Measurements from ENCODE around the gene PADI6.

The PADI6 gene

GRCh38 chr1:17352419-17352909, 19.5 kb upstream of the PADI6 start:
- CTCF ChIA-PET, result interaction anchor here (1.0 kb wide), 1 partner anchor 226 kb away, joined by 3 read pairs; no protein-coding TSS in a partner anchor
- POLR2A ChIA-PET, result no interaction called here
- no peak for TF ChIP-seq CTCF (IDR thresholded peaks at IDR 0.05; ENCODE audit: insufficient read depth, low read length, missing control alignments)
- DNase-seq (ENCODE audit: low read depth, low spot score), result no peak
- H3K4me3 ChIP-seq (ENCODE audit: low read depth, low read length), result no peak overlapping the region

- ChIA-PET POLR2A (interaction anchor here (0.5 kb wide), 1 partner anchor 1000 kb away, joined by 3 read pairs; no protein-coding TSS in a partner anchor), CTCF (interaction anchor here (0.8 to 1.2 kb wide), 4 partner anchors 16 to 51 kb away, joined by 3 to 4 read pairs (median 4); no protein-coding TSS in a partner anchor)
- no peak for TF ChIP-seq CTCF (IDR thresholded peaks at IDR 0.05; ENCODE audit: insufficient read depth, low read length, missing control alignments)
- H3K4me3 ChIP-seq (ENCODE audit: low read depth, low read length), result no peak overlapping the region
- DNase-seq (ENCODE audit: low read depth, low spot score), result no peak
Observed at GRCh38 chr1:17355898-17356297, 16.1 kb upstream of the PADI6 start.

GRCh38 chr1:17356387-17357026, 15.5 kb upstream of the PADI6 start:
- no peak for DNase-seq (ENCODE audit: low read depth, low spot score)
- ChIA-PET POLR2A (no interaction called here), CTCF (interaction anchor here (0.8 to 1.2 kb wide), 3 partner anchors 17 to 51 kb away, joined by 3 to 4 read pairs (median 4); no protein-coding TSS in a partner anchor)
- TF ChIP-seq CTCF (IDR thresholded peaks at IDR 0.05; ENCODE audit: insufficient read depth, low read length, missing control alignments), result no peak
- H3K4me3 ChIP-seq (ENCODE audit: low read depth, low read length), result no peak overlapping the region

- H3K4me3 ChIP-seq (ENCODE audit: low read depth, low read length), result no peak overlapping the region
- TF ChIP-seq CTCF (IDR thresholded peaks at IDR 0.05; ENCODE audit: insufficient read depth, low read length, missing control alignments), result no peak
- CTCF ChIA-PET, result no interaction called here
- DNase-seq (ENCODE audit: low read depth, low spot score), result no peak
- POLR2A ChIA-PET, result no interaction called here
Observed at GRCh38 chr1:17358557-17358956, 13.4 kb upstream of the PADI6 start.

DNA sequence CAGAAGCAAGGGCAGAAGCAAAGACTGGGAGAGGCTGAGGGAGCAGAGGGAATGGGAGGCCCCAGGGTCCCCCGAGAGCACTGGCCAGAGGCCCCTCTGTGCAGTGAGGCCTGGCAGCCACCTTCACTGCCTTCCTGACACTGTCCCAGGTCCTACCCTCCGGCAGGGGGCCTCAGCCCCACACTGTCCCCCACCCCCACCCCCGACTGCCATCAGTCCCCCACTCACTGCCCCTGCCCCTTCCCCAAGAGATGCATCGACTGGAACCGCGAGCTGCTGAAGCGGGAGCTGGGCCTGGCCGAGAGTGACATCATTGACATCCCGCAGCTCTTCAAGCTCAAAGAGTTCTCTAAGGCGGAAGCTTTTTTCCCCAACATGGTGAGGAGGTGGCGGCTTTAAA, 13.0 kb upstream of the PADI6 start:
- no peak for DNase-seq (ENCODE audit: low read depth, low spot score)
- ChIA-PET CTCF (no interaction called here), POLR2A (no interaction called here)
- TF ChIP-seq CTCF (IDR thresholded peaks at IDR 0.05; ENCODE audit: insufficient read depth, low read length, missing control alignments), result no peak
- no peak overlapping the region for H3K4me3 ChIP-seq (ENCODE audit: low read depth, low read length)

- DNase-seq (ENCODE audit: low read depth, low spot score), result no peak
- ChIA-PET CTCF (no interaction called here), POLR2A (no interaction called here)
- H3K4me3 ChIP-seq (ENCODE audit: low read depth, low read length), result no peak overlapping the region
- no peak for TF ChIP-seq CTCF (IDR thresholded peaks at IDR 0.05; ENCODE audit: insufficient read depth, low read length, missing control alignments)
Observed at GRCh38 chr1:17359808-17360207, 12.2 kb upstream of the PADI6 start.

Data from AG04449 (cell line).